GM15510 (cell line): ENCODE data around the gene INTU.

Experiments used
- POLR2A ChIP-seq: IDR thresholded peaks from 3 replicates; pipeline ENCODE4 v1.6.1; 2011; ENCODE audit warnings: borderline replicate concordance; ENCODE audit not compliant: insufficient read length; ENCODE audit errors: extremely low read depth

The INTU gene

DNA sequence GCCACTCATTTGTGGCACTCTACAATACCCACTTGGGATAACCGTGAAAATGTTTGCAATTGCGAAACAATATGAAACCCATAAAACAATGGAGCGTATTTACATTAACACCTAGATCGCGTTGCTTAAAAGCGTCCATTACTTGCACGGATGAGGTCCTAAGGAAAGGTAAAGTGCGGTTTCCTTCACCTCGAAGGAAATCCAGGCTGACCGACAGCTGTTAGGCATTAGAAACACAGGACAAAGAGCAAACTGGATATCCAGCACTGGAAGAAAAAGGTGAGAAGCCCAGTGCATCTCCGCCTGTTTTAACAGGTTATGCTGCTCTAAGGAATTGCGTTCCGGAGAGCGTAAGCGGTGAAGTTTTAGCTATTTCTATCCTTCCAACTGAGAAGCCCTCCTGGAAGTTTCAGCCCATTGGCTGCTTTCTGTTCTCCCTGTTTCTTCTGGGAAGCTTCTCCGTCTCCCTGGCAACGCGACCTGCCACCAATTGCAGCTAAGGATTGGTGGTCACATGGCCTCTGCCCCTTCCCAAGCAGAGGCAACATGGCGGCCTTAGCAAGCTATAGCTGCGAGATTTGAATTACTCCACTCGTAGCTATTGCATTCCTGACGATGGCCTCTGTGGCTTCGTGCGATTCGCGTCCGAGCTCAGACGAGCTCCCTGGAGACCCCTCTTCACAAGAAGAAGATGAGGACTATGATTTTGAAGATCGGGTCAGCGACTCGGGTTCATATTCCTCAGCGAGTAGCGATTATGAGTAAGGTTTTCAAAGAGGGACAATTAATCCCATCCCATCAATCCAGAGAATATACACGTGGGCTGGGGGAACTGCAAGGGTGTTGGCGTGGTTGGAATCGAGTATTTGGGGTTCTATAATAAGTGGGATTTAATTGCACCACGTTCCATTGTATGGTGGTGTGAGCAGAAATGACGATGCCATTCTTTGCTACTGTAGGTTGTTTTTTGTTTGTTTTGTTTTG lies at the start of gene INTU:
INTU (plus strand) TSS at position 538 of the 984 bp plus-strand sequence; CDS start at position 616, 78 bp downstream.
- no peak for TF ChIP-seq POLR2A

DNA sequence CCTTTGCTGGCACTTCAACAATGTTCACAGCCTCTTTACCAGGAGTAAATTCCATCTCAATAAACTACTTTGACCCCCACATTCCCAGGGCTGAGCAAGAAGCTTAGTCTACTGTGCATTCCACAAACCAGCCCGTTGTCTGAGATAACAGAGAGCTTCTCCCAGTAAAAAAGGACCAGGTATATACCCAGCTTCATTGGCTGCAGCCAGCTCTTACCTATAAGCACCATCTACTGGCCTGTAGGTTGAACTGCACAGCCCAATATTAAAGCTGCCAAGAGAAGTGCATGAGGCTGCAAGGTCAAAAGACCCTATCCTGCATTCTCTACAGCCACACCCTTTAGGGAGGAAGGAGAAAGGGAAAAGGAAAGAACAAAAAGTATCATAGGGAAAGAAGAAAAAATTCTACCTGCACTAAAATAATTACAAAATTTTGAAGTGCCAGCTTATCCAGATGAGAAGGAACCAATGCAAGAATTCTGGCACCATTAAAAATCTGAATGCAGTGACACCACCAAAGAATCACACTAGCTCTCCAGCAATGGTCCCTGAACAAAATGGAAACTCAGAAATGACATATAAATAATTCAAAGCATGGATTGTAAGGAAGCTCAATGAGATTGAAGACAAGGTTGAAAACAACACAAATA lies 45.7 kb upstream of the INTU start:
- TF ChIP-seq POLR2A, result no peak

DNA sequence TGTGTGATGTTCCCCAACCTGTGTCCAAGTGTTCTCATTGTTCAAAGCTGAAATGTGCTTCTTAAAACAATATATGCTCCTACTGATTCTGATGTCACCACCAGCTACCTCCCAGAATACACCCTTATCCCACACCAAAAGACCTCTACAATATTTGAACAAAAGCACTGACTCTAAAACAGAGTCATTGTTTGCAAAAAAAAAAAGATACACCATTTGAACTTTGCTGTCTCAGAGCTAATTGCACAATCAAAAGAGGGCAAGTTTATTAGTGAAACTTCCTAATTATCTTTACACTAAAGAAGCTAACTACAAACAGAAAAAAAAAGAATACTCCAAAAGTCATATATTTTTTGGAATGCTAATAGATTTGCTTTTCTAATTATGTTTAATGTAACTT lies 34.1 kb upstream of the INTU start:
- TF ChIP-seq POLR2A, result no peak

DNA sequence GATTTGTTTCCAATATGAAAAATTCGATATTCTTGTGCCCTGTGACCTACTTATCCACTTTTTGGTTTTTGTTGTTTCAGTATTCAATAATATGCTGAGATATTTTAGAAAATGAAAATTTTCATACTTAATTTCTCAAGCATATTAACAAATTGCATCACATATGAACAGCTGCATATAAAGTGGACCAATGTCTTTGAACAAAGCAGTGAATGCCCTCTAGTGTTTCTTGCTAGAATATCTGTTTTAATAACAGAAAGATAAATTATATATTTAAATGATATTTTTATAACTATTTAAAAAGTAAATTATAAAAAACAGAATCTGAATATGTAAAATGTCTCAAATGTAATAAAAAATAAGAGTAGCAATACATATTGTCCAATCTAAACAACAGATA lies 31.7 kb upstream of the INTU start:
- no peak for TF ChIP-seq POLR2A

DNA sequence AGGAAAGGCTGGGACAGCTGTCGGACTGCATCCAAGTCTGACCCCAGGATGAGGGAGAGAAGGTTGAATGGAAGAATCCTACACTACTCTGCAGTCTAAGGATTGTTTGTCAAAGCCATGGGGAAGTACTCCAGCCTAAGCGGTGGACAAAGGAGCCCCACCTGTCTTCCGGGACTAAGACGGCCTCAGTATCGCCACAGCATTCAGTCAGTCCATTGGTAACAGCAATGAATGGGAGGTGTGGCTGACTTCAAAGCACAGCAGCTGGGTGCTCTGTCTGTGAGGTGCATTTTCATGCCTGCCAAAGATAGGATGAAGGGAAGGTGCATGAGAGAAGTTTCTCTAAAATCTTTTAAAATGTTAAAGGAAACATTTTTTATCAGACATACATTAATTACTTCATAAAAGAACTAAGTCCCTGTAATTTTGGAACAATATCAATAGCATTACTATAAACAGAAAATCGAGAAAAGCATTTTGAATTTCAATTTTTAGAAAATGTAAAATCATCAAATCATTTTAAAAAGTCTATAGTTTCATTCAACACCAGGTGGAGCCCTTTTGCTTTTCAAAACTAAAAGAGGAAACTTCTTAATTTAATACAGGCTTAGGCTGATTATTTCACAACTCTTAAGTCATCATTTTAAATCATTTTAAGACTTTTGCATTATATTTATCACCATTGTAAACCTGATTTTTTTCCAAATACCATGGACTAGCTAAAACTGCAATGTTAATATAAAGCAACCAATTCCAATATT lies 27.6 kb upstream of the INTU start:
- TF ChIP-seq POLR2A, result no peak

DNA sequence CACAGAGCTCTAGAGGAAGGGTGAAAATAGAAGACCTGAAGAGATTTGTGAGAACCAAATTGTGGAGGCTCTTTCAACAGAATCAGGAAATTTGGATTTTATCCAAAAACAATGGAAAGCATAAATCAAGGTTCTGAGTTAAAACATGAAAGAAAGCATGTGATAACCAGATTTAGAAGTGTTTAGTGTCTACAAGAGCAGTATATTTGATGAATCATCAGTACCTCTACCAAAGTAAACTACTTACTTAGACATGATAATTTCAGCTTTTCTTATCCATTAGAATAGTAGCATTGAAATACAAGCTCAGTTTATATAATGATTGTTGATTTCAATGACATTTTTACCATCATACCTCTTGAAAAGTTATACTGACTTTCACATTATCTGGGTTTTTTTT lies 25.9 kb upstream of the INTU start:
- no peak for TF ChIP-seq POLR2A

DNA sequence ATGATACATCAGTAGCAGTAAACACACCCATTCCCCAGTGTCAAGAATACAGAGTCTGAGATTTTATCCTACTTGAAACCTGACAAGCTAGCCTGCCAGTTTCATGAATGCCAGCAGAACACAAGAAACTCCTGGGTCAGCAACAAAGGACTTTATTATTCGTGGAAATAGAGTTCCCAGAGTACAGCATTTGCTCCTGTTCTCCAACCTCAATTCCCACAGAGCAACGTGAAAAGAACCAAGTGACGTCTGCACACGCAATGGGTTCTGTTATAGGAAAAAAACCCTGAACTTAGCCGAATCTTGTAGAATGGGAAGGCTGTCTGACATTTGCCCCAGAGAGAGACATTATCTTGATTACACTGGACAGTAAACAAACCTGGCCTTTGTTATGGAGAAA lies 23.3 kb upstream of the INTU start:
- no peak for TF ChIP-seq POLR2A

DNA sequence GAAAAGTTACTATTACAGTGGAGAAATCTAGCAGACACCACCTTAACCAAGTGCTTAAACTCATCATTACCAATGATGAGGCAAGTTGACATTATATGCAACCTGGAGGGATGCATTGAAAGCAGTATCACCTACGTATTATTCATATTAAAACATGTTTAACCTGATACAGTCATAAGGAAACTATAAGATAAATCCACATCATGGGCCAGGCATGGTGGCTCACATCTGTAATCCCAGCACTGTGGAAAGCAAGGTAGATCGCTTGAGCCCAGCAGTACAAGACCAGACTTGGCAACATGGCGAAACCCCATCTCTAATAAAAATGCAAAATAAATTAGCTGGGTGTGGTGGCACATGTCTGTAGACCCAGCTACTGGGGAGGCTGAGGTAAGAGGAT lies 22.3 kb upstream of the INTU start:
- TF ChIP-seq POLR2A, result no peak

DNA sequence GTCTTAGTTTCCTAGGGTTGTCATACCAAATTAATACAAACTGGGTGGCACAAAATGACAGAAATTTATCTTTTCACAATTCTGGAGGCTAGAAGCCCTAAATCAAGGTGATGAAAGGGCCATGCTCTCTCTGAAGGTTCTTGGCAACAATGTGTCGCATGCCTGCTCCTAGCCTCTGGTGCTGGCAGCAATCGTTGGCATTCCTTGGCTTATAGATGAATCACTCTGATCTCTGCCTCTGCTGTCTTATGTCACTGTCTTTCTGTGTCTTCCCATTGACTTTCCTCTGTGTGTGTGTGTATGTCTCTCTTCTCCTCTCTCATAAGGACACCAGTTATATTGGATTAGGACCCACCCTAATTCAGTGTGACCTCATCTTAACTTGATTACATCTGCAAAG lies 15.9 kb upstream of the INTU start:
- TF ChIP-seq POLR2A, result no peak

DNA sequence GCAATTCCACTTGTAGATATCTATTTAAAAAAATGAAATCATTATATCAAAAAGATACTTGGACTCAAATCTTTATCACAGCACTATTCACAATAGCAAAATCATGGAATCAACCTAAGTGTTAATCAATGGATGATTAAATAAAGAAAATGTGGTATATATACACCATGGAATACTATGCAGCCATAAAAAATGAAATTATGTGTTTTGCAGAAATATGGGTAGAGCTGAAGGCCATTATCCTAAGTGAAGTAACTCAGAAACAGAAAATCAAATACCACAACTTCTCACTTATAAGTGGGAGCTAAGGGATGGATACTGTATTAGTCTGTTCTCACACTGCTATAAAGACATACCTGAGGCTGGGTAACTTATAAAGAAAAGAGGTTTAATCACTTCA lies 14.3 kb upstream of the INTU start:
- TF ChIP-seq POLR2A, result no peak

DNA sequence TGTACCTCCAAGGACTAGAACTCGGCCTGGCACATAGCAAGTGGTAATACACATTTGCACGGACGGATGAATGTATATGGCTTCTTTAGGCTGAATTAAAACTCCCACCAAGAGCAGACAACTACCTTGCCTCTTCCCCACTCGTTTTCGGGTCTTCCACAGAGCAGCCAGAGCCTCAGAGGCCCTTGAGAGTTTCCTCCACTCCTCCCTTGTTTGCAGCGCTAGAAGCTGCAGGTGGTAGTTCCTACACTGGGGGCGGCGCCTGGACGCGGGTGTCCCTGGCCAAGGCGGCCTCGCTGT lies 10.2 kb upstream of the INTU start:
- no peak for TF ChIP-seq POLR2A

DNA sequence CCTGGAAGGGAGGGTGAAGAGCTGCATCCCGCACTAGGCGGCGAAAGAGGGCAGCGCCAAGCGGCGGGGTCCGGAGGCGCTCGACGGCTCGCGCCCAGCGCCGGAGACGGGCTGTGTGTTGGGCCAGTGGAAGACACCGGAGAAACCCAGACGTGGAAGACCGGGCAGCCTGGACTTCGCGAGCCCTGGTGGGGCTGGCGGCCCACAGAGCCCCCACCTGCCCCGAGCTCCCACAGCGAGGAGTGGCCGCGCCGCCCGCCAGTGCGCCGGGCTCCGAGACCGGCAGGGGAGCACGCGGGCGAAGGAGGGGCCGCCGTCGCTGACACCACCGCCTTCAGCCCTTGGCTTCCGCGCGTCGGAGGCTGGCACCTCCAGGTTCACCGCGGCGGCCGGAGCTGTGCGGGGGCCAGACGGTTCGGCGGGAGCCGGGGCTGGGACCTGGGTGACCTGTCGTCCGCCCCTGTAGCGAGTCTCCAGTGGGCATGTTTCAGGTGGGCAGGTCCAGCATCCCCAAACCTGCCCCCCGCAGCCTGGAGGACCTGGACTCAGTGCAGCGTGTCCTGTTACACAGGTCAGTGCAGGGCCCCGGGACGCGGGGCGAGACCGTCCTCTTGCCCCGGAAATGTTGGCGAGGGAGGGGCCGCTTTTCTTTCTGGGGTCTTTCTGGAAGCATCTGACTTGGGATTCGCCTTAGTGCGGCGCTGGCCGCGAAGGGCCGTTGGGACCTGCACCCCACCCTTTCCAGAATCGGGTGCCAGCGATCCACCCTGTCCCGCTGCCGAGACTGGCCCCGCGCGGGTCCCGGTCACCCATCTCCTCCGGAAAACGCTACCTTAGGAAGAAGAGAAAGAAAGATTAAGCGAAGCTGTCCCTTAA lies 9.6 kb upstream of the INTU start:
- no peak for TF ChIP-seq POLR2A

DNA sequence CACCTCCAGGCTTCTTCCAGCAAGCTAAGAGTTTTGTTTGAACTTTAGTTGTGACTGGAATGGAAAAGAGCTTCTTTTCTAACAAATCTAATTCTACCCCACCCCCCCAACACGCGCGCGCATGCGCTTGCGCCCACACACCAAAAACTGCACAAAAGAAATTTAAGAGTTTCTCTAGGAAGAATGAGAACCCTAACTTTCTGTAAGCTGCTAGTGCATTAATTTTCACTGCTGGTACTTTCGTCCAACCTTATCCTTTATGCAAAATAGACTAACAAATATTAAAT lies 9.0 kb upstream of the INTU start:
- no peak for TF ChIP-seq POLR2A

DNA sequence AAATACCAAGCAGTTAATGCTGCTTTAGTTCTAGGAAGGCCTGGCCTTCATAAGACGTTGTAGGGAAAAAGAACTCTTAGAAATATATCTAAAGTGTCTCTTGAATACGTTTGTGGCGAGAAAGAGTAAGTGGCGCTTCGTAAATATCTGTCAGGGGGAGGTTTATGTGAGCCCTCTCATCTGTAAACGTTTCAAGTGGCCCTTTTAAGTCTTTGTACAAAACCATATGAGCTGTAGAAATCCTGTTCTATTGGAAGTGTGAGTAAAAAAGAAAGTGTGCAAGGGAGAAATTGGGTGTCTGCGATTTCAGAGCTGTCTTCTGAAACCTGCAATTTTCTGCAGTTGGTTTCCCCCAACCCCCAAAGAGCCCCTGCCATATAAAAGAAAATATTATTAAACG lies 8.6 kb upstream of the INTU start:
- no peak for TF ChIP-seq POLR2A

DNA sequence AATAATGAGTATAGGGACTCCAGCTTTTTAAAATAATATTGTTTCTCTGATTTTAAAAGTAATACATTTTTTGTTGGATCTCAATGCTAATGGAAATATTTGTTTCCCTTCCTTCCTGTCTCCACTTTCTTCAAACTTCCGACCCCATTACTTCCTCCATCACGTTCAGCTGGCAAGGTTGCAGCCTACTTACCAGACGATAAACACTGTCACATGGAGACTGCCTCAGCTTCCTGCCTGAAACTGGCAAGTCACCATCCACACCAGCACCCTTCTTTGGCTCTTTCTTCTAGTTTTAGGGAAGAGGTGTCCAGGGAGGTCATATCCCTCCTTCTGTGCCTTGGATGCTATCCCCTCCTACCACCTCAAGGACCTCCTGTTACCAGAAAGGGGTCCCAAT lies 3.4 kb upstream of the INTU start:
- TF ChIP-seq POLR2A, result no peak
